HEK293 (cell line): Measurements from ENCODE around the gene SIRT1.

Experiments used
- ZNF16 ChIP-seq: fragments of 450-650 bp; formaldehyde crosslinking; IDR thresholded peaks from 2 replicates; pipeline ENCODE4 v1.5.1; 2016; ENCODE audit warnings: low read depth, missing biosample characterization, missing genetic modification characterization
- TF ChIP-seq, protein P1 (sequence below): fragments of 450-650 bp; formaldehyde crosslinking; IDR thresholded peaks from 2 replicates; pipeline ENCODE4 v1.5.1; 2016; ENCODE audit warnings: missing biosample characterization, missing genetic modification characterization
- TF ChIP-seq, protein P2 (sequence below): fragments of 450-650 bp; formaldehyde crosslinking; IDR thresholded peaks from 2 replicates; pipeline ENCODE4 v1.5.1; 2016; ENCODE audit warnings: missing biosample characterization, missing genetic modification characterization

DNA sequence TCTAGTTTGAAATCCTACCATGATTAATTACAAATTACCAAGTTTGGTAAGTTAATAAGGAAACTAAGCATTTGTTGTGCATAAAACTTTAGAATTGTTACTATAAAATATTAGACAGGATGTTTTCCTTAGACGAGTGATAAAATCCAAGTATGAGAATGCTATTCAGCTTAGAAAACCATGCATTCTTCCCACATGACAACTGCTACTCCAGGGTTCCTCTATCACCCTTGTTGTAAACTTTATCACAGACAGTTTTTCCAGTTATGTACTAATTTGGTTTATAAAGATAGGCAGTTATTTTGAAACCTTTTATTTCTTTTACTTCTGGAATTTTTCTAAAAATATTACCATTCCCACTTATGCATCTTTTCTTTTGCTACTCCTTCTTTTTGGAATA is 52.0 kb downstream of the SIRT1 start:
- TF ChIP-seq, protein P1, sequence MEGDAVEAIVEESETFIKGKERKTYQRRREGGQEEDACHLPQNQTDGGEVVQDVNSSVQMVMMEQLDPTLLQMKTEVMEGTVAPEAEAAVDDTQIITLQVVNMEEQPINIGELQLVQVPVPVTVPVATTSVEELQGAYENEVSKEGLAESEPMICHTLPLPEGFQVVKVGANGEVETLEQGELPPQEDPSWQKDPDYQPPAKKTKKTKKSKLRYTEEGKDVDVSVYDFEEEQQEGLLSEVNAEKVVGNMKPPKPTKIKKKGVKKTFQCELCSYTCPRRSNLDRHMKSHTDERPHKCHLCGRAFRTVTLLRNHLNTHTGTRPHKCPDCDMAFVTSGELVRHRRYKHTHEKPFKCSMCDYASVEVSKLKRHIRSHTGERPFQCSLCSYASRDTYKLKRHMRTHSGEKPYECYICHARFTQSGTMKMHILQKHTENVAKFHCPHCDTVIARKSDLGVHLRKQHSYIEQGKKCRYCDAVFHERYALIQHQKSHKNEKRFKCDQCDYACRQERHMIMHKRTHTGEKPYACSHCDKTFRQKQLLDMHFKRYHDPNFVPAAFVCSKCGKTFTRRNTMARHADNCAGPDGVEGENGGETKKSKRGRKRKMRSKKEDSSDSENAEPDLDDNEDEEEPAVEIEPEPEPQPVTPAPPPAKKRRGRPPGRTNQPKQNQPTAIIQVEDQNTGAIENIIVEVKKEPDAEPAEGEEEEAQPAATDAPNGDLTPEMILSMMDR = no peak
- TF ChIP-seq, protein P2, sequence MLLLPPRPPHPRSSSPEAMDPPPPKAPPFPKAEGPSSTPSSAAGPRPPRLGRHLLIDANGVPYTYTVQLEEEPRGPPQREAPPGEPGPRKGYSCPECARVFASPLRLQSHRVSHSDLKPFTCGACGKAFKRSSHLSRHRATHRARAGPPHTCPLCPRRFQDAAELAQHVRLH = no peak
- no peak for TF ChIP-seq ZNF16 (tag by site-specific recombination)
